ENCODE measurements around the gene SMARCAL1.

Gene SMARCAL1

GRCh38 chr2:216428618-216429350, 16.5 kb downstream of the SMARCAL1 start:
- no peak for DNase-seq (ENCODE audit: low spot score)

GRCh38 chr2:216429428-216429827, 17.1 kb downstream of the SMARCAL1 start:
- DNase-seq (ENCODE audit: low spot score), result no peak

GRCh38 chr2:216430811-216431530, 18.7 kb downstream of the SMARCAL1 start:
- DNase-seq (ENCODE audit: low spot score), result no peak

- no peak for DNase-seq (ENCODE audit: low spot score)
Observed at GRCh38 chr2:216431531-216431856, 19.2 kb downstream of the SMARCAL1 start.

GRCh38 chr2:216436383-216436782, 24.1 kb downstream of the SMARCAL1 start:
- no peak for DNase-seq (ENCODE audit: low spot score)

- DNase-seq (ENCODE audit: low spot score), result no peak
Observed at GRCh38 chr2:216441308-216442010, 29.2 kb downstream of the SMARCAL1 start.

- no peak for DNase-seq (ENCODE audit: low spot score)
Observed at GRCh38 chr2:216445501-216445900, 33.2 kb downstream of the SMARCAL1 start.

GRCh38 chr2:216446343-216446742, 34.1 kb downstream of the SMARCAL1 start:
- DNase-seq (ENCODE audit: low spot score), result no peak

- no peak for DNase-seq (ENCODE audit: low spot score)
Observed at GRCh38 chr2:216447293-216447692, 35.0 kb downstream of the SMARCAL1 start.

GRCh38 chr2:216448829-216449228, 36.5 kb downstream of the SMARCAL1 start:
- DNase-seq (ENCODE audit: low spot score), result no peak

- DNase-seq (ENCODE audit: low spot score), result no peak
Observed at GRCh38 chr2:216450346-216450745, 38.1 kb downstream of the SMARCAL1 start.

- DNase-seq (ENCODE audit: low spot score), result no peak
Observed at GRCh38 chr2:216450784-216451183, 38.5 kb downstream of the SMARCAL1 start.

GRCh38 chr2:216453955-216454614, 41.8 kb downstream of the SMARCAL1 start:
- DNase-seq (ENCODE audit: low spot score), result no peak

GRCh38 chr2:216463148-216463547, 50.9 kb downstream of the SMARCAL1 start:
- DNase-seq (ENCODE audit: low spot score), result no peak

GRCh38 chr2:216464104-216464720, 51.9 kb downstream of the SMARCAL1 start:
- no peak for DNase-seq (ENCODE audit: low spot score)

- DNase-seq (ENCODE audit: low spot score), result no peak
Observed at GRCh38 chr2:216465579-216466195, 53.4 kb downstream of the SMARCAL1 start.

GRCh38 chr2:216467845-216468244, 55.6 kb downstream of the SMARCAL1 start:
- no peak for DNase-seq (ENCODE audit: low spot score)

GRCh38 chr2:216469661-216470060, 57.4 kb downstream of the SMARCAL1 start:
- no peak for DNase-seq (ENCODE audit: low spot score)

GRCh38 chr2:216473187-216473586, 60.9 kb downstream of the SMARCAL1 start:
- no peak for DNase-seq (ENCODE audit: low spot score)

- DNase-seq (ENCODE audit: low spot score), result no peak
Observed at GRCh38 chr2:216474925-216475670, 62.8 kb downstream of the SMARCAL1 start.

- no peak for DNase-seq (ENCODE audit: low spot score)
Observed at GRCh38 chr2:216475767-216476166, 63.5 kb downstream of the SMARCAL1 start.

Data from GM03348 (cell line).